NCI-H1436 treated with DMSO at 0.1 percent for 48 hours (cell line): Measurements from ENCODE around the gene TNPO3.
"Not testable (repeated sequence)": the region's sequence is repeated elsewhere in the genome, so short reads cannot be mapped to it uniquely, and the experiment has no call there.

Source experiments
- DNase-seq: peaks from one replicate; lab custom pipeline; 2025; lab: John Stamatoyannopoulos, UW

The TNPO3 gene

DNA sequence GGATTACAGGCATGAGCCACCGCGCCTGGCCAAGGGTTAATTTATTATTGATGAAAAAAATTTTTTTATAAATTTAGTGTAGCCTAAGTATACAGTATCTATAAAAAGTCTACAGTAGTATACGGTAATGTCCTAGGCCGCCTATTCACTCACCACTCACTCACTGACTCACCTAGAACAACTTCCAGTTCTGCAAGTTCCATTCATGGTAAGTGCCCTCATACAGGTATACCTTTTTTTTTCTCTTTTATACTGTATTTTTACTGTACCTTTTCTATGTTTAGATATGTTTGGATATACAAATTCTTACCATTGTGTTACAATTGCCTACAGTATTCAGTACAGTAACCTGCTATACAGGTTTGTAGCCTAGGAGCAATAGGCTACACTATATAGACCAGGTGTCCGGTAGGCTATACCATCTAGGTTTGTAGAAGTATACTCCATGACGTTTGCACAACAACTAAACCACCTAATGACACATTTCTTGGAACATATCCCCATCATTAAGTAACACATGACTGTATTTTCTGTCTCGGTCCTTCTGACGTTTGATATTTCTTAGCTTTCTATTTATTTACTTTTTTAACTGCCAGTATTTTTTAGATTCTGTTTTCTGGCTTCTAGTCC, 93.8 kb downstream of the TNPO3 start:
- DNase-seq = no peak

DNA sequence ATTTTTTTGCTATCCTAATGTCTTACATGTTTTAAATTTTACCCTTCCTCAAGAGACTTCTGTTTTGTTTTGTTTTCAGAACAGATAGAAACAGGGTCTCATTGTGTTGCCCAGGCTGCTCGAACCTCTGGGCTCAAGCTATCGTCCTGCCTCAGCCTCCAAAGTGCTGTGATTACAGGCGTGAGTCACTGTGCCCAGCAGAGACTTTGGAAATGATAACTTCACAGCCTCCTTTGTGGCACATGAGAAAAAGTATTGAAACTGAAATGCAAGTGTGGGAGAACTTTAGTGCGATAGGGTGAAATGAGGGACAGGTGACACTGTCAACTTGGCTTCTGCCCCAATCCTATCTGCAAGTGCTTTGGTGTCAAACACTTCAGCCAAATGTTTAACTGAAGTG, 95.6 kb downstream of the TNPO3 start:
- DNase-seq = no peak

DNA sequence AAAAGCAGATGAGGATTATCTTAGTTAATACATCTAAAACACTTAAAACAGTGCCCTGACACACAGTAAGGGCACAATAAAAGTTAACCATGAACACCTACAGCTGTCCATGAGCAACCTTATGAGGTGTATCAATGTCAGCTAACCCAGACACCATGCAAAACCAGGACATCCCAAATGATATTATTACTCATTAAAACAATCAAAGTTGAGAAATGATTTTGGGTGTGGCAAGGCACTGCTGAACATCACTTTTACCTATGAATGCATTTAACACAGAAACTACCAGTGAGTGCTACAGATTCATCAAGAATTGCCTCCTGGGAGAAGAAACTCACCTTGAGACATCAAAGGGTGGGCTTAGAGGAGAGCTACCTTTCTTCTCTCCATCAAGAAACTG, 98.9 kb downstream of the TNPO3 start:
- no peak for DNase-seq

DNA sequence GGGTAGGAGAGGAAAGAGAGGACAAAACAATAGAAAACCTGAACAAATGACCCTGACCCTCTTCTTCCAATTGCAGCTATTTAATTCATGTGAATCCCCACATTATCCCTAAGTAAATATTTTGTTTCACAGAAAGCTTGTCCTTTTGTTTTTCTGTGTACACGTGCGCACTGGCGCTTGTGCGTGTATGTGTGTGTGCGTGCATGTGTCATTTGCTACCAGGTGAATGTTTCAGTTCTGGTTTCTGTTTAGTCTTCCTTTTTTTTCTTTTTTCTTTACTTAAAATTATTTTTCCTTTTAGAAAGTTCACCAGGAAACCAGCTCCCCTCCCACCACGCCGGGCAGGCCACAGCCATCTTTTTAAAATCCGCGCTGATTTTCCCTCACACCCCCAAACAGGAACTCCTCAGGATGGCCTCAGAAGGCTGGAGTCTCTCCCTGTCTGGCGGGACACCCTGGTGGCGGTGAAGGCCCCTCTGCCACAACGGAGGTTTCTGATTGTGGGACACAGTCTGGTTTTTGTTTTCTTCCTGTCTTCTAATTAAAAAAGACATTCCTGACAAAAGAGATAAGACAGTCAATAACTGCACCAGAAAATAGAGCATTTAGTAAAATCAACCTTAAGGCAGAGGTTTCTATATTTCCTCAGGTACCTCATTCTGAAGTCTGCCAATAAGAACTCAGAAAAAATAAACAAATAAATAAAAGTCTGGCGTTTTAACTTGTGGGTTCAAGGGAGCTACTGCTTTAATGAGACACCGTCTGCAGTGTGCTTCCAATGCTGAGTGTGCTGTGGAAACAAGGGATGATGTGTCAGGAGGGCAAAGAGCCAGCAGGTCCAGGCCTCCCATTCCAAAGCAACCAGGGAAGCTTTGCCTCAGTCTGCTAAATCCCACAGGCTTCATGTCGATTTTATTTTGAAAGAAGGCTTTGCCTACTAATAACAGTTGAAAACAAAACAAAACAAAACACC, 99.8 kb downstream of the TNPO3 start:
- DNase-seq = no peak

DNA sequence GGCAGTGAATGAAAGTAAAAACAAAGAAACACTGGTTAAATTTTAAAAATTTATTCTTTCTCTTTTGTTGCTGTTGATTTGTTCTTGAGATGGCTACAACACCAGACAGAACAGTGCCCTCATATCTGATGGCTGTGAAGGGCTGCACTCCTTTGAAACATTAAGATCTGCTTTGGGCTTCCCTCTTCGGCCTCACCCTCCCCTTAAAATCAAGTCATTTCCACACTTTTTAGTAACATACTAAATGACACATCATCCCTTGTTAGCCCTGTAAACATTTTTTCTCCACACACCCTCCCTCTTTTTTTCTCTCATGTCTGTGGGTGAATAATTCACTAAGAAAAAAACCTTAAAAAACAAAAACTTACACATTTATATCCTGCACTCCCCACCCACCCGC, 100.8 kb downstream of the TNPO3 start:
- DNase-seq = no peak

DNA sequence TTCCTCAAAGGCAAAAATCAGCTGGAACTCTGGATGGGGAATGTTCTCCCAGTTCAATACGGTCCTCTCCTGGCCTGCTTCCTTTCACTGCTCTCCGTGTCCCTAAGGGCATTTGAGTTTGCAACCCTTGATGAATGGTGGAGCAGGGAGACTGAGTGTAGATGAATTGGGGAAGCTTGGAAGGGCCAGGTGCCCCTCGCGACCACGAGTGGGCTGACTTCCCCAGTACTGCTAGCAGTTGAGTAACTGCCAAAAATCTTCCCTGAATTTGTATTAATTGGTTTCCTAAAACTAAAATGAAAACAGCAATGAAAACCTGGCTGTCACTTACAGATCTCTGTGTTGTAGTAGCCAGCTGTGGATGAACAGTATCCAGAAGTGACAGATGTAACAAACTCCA, 103.6 kb downstream of the TNPO3 start:
- DNase-seq = no peak

DNA sequence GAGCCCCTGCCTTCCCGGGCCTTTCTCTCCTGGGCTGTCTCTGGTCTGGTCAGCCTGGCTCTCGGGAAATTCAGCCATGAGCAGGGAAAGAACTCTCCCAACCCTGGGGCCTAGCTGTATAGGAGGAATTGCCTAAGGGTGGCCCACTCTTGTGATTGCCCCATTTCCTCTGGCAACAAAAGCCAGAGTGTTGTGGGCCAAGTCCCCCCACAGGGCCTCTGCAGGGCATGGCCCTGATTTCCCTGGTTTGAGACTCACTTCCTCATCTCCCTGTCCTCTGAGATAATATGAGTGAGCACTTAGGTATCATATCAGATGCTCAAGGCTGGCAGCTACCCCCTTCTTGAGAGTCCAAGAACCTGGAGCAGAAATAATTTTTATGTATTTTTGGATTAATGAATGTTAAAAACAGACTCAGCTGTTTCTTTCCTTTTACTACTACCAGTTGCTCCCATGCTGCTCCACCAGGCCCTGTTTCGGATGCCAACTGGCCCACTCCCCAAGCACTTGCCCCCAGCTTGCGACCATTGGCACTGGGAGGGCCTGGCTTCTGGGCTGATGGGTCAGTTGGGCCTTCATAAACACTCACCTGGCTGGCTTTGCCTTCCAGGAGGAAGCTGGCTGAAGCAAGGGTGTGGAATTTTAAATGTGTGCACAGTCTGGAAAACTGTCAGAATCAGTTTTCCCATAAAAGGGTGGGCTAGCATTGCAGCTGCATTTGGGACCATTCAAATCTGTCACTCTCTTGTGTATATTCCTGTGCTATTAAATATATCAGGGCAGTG, 105.7 kb downstream of the TNPO3 start:
- DNase-seq = no peak

DNA sequence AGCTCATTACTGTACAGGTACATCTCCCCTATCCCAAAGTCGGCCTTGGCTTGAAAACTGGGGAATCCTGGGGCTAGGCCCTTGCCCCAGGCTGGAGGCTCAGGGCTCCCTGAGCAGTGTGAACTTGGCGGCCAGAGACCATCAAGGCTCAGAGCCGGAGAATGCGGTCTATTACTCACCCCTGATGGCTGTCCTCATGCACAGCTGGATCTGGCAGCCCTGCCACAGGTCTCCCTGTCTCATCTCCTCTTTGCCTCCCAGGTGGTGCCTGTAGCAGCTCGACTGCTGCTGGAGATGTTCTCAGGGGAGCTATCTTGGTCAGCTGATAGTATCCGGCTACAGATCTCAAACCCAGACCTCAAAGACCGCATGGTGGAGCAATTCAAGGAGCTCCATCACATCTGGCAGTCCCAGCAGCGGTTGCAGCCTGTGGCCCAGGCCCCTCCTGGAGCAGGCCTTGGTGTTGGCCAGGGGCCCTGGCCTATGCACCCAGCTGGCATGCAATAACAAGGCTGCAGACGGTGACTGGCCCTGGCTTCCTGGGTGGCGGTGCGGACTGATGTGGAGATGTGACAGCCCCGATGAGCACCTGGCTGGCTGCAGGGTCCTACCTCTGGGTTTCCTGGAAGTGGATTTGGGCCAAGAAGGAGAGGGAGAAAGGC, 106.5 kb downstream of the TNPO3 start:
- no peak for DNase-seq

DNA sequence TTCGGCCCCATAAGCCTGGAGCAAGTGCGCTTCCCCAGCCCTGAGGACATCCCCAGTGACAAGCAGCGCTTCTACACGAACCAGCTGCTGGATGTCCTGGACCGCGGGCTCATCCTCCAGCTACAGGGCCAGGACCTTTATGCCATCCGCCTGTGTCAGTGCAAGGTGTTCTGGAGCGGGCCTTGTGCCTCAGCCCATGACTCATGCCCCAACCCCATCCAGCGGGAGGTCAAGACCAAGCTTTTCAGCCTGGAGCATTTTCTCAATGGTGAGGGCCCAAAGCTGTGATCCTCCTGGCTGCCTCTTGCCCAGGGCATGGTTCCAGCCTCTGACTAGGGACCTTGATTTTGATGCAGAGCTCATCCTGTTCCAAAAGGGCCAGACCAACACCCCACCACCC, 107.1 kb downstream of the TNPO3 start:
- DNase-seq = no peak

DNA sequence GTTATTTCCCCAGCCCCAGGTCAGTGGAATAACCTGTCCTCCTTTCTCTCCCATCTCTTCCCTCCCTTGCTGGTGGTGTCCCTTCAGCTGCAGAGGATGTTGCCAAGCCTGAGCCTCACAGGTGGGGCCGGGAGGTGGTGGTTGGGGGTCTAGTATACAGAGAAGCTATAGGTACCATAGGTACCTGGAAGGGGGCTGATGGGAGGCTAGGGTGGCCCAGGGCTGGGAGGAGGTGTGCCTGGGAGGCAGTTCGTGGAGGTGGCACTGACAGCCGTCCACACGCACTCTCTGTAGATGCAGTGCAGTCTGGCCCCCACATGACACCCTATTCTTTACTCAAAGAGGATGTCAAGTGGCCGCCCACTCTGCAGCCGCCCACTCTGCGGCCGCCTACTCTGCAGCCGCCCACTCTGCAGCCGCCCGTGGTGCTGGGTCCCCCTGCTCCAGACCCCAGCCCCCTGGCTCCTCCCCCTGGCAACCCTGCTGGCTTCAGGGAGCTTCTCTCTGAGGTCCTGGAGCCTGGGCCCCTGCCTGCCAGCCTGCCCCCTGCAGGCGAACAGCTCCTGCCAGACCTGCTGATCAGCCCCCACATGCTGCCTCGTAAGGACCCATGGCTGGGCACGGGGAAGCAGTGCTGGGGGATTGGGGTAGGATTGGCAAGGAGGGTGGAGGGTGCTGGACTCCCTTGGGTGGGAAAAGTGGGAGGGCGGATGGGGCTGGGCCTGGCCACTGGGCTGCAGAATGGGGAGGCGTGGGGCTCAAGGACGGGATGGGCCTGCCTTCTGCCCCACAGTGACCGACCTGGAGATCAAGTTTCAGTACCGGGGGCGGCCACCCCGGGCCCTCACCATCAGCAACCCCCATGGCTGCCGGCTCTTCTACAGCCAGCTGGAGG, 107.7 kb downstream of the TNPO3 start:
- no peak for DNase-seq

DNA sequence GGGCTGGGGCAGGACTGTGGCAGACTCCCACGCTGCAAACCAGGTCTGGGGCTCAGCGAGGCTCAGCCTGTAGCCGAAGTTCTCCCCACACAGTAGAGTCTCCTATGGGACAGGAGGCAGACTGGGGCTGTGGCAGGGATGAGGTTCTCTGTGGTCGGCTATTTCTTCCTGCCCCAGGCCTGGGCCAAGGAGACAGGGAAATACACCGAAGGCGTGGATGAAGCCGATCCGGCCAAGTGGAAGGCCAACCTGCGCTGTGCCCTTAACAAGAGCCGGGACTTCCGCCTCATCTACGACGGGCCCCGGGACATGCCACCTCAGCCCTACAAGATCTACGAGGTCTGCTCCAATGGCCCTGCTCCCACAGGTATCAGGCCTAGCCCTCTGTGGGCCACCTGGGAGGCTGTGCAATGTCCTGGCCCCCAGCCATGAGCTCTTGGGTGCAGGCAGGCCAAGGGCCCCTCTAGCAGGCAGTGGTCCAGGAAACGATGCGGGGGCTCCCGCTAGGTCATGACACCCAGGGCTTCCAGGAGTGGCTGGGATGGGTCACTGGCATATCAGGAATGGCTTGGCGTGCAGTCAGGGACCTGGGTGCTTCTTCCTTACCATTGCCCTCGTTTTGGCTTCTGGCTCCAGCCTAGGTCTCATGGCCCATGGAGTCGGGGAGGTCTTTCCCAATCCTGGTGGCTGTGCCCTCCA, 109.1 kb downstream of the TNPO3 start:
- DNase-seq = no peak

DNA sequence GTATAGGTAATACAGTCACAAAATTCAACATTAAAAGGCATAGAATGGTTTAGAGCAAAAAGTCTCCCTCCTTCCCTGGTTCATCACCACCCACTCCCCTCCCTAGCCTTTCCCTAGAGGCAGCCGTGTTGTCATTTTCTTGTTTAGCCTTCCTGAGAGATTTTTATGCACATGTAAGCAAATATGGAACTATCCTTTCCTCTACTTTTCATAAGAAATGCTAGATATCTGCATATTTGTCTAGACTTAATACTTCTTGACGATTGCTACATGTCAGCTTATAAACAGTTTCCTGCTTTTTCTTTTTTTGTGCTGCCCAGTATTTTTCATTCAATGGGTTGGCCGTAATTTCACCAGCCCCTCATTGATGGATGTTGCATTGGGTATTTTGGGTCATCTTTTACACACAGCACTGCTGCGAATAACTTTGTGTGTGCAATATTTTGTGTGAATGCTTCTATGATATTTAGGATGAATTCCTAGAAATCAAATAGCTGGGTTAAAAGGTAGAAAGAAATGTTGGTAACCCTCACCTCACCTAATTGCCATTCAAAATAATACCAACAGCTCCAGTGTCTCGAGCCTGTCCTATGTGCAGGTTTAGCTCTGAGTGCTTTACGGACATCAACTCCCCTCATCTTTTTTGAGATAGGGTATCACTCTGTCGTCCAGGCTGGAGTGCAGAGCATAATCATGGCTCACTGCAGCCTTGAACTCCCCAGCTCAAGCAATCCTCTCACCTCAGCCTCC, 110.2 kb downstream of the TNPO3 start:
- no peak for DNase-seq

DNA sequence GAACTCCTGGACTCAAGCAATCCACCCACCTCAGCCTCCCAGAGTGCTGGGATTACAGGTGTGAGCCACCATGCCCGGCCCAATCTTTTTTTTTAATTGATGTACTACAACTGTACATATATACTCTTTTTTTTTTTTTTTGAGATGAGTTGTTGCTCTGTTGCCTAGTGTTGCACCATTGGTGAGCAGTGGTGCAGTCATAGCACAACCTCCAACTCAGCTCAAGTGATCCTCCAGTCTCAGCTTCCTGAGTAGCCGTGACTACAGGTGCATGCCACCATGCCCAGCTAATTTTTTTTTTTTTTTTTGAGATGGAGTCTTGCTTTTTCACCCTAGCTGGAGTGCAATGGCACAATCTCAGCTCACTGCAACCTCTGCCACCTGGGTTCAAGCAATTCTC, 111.7 kb downstream of the TNPO3 start:
- DNase-seq = not testable (repeated sequence)

DNA sequence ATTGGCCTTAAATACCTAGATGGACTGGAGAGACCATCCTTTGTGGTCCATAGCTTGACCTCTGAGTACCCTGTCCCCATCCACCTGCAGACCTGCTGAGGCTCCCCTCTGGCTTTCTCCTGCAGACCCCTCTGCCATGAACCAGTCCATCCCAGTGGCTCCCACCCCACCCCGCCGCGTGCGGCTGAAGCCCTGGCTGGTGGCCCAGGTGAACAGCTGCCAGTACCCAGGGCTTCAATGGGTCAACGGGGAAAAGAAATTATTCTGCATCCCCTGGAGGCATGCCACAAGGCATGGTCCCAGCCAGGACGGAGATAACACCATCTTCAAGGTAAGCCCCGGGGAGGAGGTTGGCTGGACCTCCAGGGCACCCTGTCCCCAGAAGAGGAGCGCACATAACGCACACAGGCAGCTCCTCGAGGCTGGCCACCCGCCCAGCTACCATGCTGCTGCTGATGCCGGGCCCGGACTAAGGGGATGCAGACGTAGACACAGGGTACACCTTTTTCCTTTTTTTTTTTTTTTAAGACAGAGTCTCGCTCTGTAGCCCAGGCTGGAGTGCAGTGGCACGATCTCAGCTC, 112.9 kb downstream of the TNPO3 start:
- no peak for DNase-seq

DNA sequence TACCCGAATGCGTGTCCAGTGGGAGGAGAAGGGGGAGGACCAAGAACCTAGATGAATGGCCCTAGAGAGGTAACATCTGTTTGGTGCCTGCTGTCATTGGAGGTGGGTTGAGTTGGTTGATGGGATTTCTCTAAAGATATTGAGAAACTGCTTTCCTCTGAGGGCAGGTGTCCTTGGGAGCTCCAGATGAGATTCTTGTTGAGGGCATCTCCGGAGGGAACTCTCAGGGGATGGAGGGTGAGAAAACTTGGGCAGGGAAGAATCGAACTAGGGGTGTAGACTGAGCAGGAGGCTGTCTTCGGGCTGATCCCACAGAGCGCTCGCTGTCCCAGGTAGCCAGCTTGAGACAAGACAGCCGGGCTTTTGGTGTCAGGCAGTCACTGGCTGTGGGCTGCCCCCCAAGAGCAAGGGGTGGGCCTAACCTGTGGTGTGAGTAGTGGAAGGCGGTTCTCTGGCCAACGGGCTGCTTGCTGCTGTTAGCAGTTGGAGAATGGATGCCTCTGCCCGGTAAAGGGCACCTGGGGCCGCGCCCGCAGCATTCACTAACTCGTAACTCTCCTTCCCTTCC, 113.5 kb downstream of the TNPO3 start:
- DNase-seq = no peak

DNA sequence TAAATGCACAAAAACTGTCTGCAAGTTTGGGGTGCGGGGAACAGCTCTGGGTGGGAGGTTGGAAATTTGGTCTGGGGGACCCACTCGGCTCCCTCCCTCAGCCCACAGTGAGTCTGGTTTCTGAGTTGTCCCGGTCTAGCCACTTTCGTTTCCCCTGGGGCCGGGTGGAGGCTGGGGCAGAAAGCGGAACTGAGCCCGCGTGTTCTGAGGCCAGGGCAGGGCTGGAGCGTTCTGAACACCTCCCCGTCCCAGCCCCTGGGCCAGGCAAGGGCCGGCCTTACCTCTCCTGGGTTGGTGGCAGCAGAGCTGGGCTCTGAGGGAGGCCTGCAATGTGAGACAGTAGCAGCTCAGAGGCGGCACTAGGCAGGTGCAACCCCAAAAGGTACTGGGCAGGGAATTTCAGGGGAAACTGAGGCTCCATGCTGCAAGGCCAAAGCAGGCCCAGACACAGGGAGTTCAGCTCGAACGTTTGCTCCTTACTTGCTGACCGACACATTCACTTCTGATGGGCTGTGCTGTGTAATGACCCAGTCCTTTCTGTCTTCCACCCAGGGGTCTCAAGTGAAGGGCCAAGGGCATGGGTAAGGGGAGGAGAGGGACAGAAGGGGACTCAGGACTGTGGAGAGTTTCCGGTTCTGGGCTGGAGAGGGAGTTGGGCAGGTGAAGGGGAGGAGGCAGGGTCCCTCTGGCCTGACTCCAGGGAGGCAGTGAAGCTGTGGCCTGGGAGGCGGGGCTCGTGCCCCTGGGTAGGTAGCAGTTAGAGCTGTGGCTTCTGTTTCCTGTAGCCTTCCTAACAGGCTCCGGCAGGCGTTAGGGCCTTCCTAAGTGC, 114.2 kb downstream of the TNPO3 start:
- DNase-seq = no peak

DNA sequence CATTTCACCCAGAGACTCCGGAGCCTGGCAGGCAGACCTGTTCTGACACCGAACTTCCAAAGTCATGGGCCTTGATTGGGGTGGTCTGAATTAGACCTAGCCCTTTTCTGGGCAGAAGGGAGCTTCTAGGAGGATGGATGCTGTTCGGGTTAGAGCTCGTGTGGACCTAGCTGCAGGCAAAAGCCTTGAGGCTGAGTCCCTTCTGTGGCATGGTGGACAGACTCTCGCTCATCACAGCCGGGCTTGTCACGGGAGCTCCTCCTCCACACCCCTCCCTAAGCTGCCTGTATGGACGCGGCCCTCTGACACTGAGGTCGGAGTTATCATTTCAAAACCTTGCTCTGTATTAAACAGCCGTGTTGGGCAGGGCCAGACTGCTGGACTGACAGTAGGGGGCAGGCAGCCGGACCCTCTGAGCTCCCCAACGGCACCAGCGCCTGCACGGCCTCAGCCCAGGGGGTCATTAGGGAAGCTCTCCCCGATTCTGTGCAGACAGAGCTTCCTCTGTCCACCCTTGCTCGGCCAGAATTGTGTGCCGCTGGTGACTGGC, 115.0 kb downstream of the TNPO3 start:
- DNase-seq = no peak
